Pons (tissue), 1 donor: ENCODE data around the gene AHCYL2.
"Not testable (repeated sequence)": the region's sequence is repeated elsewhere in the genome, so short reads cannot be mapped to it uniquely, and the experiment has no call there.

Experiments used
- DNase-seq: peaks from one replicate; pipeline ENCODE4 v3.0.0-alpha.2; 2016; ENCODE audit warnings: low spot score

Gene AHCYL2

GRCh38 chr7:129209067-129209926, 15.5 kb upstream of the AHCYL2 start:
- no peak for DNase-seq

GRCh38 chr7:129210256-129210988, 14.4 kb upstream of the AHCYL2 start:
- peak; percentile 51 for DNase-seq

GRCh38 chr7:129210989-129211312, 13.9 kb upstream of the AHCYL2 start:
- DNase-seq, result no peak

DNA sequence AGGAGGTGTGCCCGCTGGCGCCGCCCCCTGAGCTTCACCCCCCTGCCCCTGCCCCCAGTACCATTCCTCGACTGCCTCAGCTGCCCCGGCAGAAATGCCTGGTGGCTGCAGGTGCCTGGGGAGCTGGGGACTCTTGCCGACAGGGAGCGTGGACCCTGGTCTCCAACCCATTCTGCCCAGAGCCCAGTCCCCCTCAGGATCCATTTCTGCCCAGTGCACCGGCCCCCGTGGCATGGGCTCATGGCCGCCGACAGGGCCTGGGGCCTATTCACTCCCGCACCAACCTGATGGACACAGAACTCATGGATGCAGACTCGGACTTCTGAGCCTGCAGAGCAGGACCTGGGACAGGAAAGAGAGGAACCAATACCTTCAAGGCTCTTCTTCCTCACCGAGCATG, 12.7 kb upstream of the AHCYL2 start:
- no peak for DNase-seq

DNA sequence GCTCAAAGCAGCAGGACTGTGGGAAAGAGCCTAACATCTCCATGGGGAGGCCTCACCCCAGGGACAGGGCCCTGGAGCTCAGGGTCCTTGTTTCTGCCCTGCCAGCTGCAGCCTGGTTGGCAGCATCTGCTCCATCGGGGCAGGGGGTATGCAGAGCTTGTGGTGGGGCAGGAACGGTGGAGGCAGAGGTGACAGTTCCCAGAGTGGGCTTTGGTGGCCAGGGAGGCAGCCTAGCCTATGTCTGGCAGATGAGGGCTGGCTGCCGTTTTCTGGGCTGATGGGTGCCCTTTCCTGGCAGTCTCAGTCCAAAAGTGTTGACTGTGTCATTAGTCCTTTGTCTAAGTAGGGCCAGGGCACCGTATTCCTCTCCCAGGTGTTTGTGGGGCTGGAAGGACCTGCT, 12.2 kb upstream of the AHCYL2 start:
- DNase-seq, result no peak

GRCh38 chr7:129213828-129214227, 11.0 kb upstream of the AHCYL2 start:
- peak; percentile 57 for DNase-seq

GRCh38 chr7:129215691-129216090, 9.1 kb upstream of the AHCYL2 start:
- DNase-seq, result not testable (repeated sequence)

DNA sequence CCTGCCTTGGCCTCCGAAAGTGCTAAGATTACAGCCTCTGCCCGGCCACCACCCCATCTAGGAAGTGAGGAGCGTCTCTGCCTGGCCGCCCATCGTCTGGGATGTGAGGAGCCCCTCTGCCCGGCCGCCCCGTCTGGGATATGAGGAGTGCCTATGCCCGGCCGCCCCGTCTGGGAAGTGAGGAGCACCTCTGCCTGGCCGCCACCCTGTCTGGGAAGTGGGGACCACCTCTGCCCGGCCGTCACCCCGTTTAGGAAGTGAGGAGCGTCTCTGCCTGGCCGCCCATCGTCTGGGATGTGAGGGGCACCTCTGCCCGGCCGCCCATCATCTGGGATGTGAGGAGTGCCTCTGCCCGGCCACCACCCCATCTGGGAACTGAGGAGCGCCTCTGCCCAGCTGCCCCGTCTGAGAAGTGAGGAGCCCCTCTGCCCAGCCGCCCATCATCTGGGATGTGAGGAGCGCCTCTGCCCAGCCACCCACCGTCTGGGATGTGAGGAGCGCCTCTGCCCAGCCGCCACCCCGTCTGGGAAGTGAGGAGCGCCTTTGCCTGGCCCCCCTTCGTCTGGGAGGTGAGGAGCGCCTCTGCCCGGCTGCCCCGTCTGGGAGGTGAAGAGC, 8.6 kb upstream of the AHCYL2 start:
- DNase-seq, result not testable (repeated sequence)

DNA sequence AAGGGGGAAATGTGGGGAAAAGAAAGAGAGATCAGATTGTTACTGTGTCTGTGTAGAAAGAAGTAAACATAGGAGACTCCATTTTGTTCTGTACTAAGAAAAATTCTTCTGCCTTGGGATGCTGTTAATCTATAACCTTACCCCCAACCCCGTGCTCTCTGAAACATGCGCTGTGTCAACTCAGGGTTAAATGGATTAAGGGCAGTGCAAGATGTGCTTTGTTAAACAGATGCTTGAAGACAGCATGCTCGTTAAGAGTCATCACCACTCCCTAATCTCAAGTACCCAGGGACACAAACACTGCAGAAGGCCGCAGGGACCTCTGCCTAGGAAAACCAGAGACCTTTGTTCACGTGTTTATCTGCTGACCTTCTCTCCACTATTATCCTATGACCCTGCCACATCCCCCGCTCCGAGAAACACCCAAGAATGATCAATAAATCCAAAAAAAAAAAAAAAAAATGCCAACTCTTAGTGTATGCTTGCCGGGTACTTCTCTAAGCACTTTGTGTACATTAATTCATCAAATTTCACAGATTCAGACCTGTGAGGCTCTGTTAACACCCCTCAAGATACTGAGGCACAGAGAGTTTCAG, 7.9 kb upstream of the AHCYL2 start:
- DNase-seq, result not testable (repeated sequence)

DNA sequence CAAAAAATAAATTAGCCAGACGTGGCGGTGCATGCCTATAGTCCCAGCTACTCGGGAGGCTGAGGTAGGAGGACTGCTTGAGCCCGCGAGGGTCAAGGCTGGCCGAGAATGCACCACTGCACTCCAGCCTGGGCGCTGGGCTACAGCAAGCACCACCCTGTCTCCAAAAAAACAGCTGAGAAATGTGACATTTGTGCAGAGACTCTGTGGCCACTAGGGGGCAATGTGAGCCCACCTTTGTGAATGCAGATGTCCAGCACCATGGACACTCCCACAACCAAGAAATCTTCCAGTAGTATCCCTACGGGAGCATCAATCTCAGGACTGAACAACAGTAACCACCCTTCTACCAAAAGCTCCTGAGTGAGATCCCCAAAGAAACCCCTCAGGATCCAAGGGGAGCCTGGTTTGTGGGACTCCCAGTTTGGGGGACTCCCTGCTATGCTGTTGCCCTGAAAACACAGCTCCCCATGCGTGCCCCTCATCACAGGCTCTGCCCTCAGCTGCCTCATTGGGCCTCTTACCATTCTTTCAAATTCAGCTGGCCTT, 6.2 kb upstream of the AHCYL2 start:
- peak; percentile 91 for DNase-seq

DNA sequence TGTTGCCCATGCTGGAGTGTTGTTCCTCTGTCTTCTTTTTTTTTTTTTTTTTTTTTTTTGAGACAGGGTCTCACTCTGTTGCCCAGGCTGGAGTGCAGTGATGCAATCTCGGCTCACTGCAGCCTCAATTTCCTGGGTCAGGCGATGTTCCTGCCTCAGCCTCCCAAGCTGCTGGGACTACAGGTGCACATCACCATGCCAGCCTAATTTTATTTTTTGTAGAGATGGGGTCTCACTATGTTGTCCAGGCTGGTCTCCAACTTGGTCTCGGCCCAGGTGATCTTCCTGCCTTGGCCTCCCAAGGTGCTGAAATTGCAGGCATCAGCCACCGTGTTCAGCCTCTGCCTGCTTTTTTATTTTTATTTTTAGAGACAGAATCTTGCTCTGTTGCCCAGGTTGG, 5.7 kb upstream of the AHCYL2 start:
- DNase-seq, result not testable (repeated sequence)

GRCh38 chr7:129222064-129222463, 2.8 kb upstream of the AHCYL2 start:
- DNase-seq, result no peak

GRCh38 chr7:129225206-129225930, 538 bp downstream of the AHCYL2 start:
- DNase-seq, result no peak

- peak; percentile 42 for DNase-seq
Measured at GRCh38 chr7:129225931-129226572, 1.2 kb downstream of the AHCYL2 start.

GRCh38 chr7:129227646-129228578, 3.1 kb downstream of the AHCYL2 start:
- no peak for DNase-seq

- no peak for DNase-seq
Measured at GRCh38 chr7:129228633-129229032, 3.8 kb downstream of the AHCYL2 start.

GRCh38 chr7:129231666-129232065, 6.8 kb downstream of the AHCYL2 start:
- no peak for DNase-seq

DNA sequence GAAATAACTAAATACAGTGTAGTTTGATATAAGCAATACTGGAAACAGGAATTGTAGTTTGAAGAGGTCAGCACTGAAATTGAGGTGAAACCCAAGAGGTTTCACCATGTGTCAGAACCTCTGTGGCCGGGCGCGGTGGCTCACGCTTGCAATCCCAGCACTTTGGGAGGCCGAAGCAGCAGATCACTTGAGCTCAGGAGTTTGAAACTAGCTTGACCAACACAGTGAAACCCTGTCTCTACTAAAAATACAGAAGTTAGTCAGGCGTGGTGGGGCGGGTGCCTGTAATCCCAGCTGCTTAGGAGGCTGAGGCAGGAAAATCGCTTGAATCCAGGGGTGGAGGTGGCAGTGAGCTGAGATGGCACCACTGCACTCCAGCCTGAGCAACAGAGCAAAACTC, 13.7 kb downstream of the AHCYL2 start:
- no peak for DNase-seq

DNA sequence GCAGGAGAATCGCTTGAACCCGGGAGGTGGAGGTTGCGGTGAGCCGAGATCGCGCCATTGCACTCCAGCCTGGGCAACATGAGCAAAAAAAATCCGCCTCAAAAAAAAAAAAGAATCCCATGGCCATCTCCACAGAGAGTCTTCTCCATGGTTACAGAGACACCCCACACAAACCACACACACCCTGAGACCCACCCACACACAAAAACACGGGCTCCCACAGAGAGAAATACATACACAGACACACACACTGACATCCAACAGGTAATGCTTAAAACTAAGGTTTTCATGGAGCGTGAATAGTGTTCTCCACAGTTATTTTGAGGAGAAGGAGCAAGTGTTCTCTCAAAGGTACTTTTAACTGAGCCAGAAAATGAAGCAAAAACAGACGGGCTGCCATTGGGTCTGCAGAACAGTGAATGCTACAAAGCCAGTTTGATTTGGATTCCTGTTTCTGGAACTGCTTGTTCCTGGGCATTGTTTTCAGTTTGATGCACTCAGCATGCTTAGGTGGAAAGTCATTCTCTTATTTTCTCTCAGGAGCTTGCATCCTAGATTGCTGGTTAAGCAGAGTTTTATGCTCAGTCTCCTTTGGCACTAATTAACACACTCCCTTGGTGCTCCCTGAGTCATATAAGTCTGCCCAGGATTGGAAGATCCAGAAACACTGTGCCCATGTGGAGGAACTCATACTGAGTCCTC, 15.4 kb downstream of the AHCYL2 start:
- no peak for DNase-seq
